RWPE1 (cell line): ENCODE data around the gene GALNT13.

Experiments used
- CTCF ChIA-PET: fragments of 350-600 bp; sonication (Branson Sonifier 250); formaldehyde crosslinking; extraction: SDS; loops from one replicate; lab custom pipeline; 2021; lab: Yijun Ruan, JAX
- POLR2A ChIA-PET: fragments of 400-600 bp; formaldehyde crosslinking; extraction: SDS; loops from one replicate; lab custom pipeline; 2020; ENCODE audit warnings: antibody characterized with exemption; ENCODE audit not compliant: low non-redundant PET; lab: Yijun Ruan, JAX
- DNase-seq: peaks from one replicate; pipeline ENCODE4 v3.0.0; 2012; ENCODE audit warnings: low spot score
- H3K27ac ChIP-seq: fragments of 450-650 bp; 2 replicates; pipeline ENCODE4 v1.5.1; 2017
- TF ChIP-seq, protein P1 (sequence below): fragments of 450-650 bp; conservative IDR thresholded peaks from 2 replicates; pipeline ENCODE4 v1.5.1; 2017; ENCODE audit warnings: low read depth, mild to moderate bottlenecking

GALNT13 gene

GRCh38 chr2:153886833-153887232 is 15.1 kb downstream of the GALNT13 start:
- CTCF ChIA-PET, result no interaction called here

GRCh38 chr2:153890576-153890975 is 18.9 kb downstream of the GALNT13 start:
- DNase-seq, result no peak
- ChIA-PET POLR2A (no interaction called here), CTCF (no interaction called here)
- TF ChIP-seq, protein P1, sequence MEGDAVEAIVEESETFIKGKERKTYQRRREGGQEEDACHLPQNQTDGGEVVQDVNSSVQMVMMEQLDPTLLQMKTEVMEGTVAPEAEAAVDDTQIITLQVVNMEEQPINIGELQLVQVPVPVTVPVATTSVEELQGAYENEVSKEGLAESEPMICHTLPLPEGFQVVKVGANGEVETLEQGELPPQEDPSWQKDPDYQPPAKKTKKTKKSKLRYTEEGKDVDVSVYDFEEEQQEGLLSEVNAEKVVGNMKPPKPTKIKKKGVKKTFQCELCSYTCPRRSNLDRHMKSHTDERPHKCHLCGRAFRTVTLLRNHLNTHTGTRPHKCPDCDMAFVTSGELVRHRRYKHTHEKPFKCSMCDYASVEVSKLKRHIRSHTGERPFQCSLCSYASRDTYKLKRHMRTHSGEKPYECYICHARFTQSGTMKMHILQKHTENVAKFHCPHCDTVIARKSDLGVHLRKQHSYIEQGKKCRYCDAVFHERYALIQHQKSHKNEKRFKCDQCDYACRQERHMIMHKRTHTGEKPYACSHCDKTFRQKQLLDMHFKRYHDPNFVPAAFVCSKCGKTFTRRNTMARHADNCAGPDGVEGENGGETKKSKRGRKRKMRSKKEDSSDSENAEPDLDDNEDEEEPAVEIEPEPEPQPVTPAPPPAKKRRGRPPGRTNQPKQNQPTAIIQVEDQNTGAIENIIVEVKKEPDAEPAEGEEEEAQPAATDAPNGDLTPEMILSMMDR, result no peak
- H3K27ac ChIP-seq, result no peak overlapping the region

More at GRCh38 chr2:153886833-153887232, 15.1 kb downstream of the GALNT13 start:
- H3K27ac ChIP-seq, result no peak overlapping the region
- POLR2A ChIA-PET, result no interaction called here
- no peak for DNase-seq
- TF ChIP-seq, protein P1, result no peak

- ChIA-PET POLR2A (no interaction called here), CTCF (no interaction called here)
- TF ChIP-seq, protein P1, result no peak
- DNase-seq, result no peak
- H3K27ac ChIP-seq, result no peak overlapping the region
These were observed 19.3 kb downstream of the GALNT13 start for GRCh38 chr2:153891051-153891450.

- ChIA-PET POLR2A (no interaction called here), CTCF (interaction anchor here (0.7 kb wide), 1 partner anchor 307 kb away, joined by 3 read pairs; no protein-coding TSS in a partner anchor)
- TF ChIP-seq, protein P1, result no peak
- H3K27ac ChIP-seq, result no peak overlapping the region
- DNase-seq, result no peak
These were observed 41.2 kb downstream of the GALNT13 start for GRCh38 chr2:153912798-153913396.

DNA sequence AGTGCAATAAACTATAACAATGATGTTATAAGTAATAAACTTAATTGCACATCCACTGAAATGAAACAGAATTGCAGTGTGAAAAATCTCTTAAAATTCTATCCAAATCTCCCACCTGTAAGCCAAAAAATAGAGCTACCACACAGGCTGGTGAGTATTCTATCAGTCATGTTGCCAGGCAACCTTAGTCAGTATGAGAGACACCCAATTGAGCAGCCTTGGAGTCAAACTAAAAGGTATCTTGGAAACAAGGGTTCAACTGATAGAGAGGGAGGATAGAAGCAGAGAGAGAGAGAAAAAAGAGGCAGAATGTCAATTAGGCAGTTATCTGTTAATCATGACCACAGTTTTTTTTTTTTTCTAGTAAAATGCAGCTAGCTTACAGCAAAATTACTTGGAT is 45.8 kb downstream of the GALNT13 start:
- TF ChIP-seq, protein P1, result no peak
- no peak for DNase-seq
- POLR2A ChIA-PET, result no interaction called here
- CTCF ChIA-PET, result no interaction called here
- H3K27ac ChIP-seq, result no peak overlapping the region

GRCh38 chr2:153935511-153935910 is 63.8 kb downstream of the GALNT13 start:
- ChIA-PET POLR2A (no interaction called here), CTCF (no interaction called here)
- no peak overlapping the region for H3K27ac ChIP-seq
- no peak for DNase-seq
- TF ChIP-seq, protein P1, result no peak
